Measurements from ENCODE around the gene DLK2.

DNA sequence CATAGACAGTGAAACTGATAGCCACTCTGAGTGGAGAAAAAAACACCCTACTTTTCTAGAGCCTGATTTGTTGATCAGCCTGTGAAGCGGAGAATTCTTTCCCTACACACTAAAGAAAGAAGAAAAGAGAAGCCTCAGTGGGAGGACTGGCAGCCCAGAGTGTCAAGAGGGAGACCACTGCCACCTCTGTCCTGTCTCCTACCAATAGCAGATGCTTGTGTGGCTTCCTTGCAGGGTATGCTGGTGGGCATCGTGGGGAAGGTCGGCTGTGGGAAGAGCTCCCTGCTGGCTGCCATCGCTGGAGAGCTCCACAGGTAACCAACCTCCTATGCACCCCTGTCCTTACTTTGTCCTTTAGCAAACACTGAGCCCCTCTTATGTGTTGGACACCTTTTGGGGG is 17.6 kb downstream of the DLK2 start:
- no peak for TF ChIP-seq EZH2phosphoT487 (IDR thresholded peaks at IDR 0.05)
- TF ChIP-seq CTCF (IDR thresholded peaks at IDR 0.05), result no peak
- TF ChIP-seq EZH2 (IDR thresholded peaks at IDR 0.05), result no peak
